COR-L47 (cell line): ENCODE measurements around the gene TMEM204.

Experiments
- DNase-seq: peaks from one replicate; lab custom pipeline; 2025; lab: John Stamatoyannopoulos, UW

The TMEM204 gene

GRCh38 chr16:1538804-1539520 lies 5.5 kb downstream of the TMEM204 start:
- no peak for DNase-seq

GRCh38 chr16:1539720-1540555 lies 6.5 kb downstream of the TMEM204 start:
- no peak for DNase-seq

- no peak for DNase-seq
Observed at GRCh38 chr16:1540556-1540855, 7.0 kb downstream of the TMEM204 start.

GRCh38 chr16:1541293-1542165 lies 8.1 kb downstream of the TMEM204 start:
- DNase-seq, result no peak

GRCh38 chr16:1542166-1542500 lies 8.7 kb downstream of the TMEM204 start:
- DNase-seq, result no peak

- DNase-seq, result no peak
Observed at GRCh38 chr16:1542533-1542932, 9.1 kb downstream of the TMEM204 start.

GRCh38 chr16:1543085-1543896 lies 9.8 kb downstream of the TMEM204 start:
- DNase-seq, result peak; percentile 13

- no peak for DNase-seq
Observed at GRCh38 chr16:1545044-1546040, 11.9 kb downstream of the TMEM204 start.

- no peak for DNase-seq
Observed at GRCh38 chr16:1546430-1546829, 13.0 kb downstream of the TMEM204 start.

- DNase-seq, result no peak
Observed at GRCh38 chr16:1548233-1548632, 14.8 kb downstream of the TMEM204 start.

GRCh38 chr16:1548727-1549126 lies 15.3 kb downstream of the TMEM204 start:
- no peak for DNase-seq

GRCh38 chr16:1550069-1550468 lies 16.6 kb downstream of the TMEM204 start:
- no peak for DNase-seq

- DNase-seq, result no peak
Observed at GRCh38 chr16:1550696-1551095, 17.2 kb downstream of the TMEM204 start.

- no peak for DNase-seq
Observed at GRCh38 chr16:1551166-1551565, 17.7 kb downstream of the TMEM204 start.

- no peak for DNase-seq
Observed at GRCh38 chr16:1552129-1552528, 18.7 kb downstream of the TMEM204 start.

GRCh38 chr16:1553946-1554825 lies 20.7 kb downstream of the TMEM204 start:
- no peak for DNase-seq

GRCh38 chr16:1554826-1555445 lies 21.5 kb downstream of the TMEM204 start:
- no peak for DNase-seq

- DNase-seq, result no peak
Observed at GRCh38 chr16:1556254-1556653, 22.8 kb downstream of the TMEM204 start.

GRCh38 chr16:1557074-1557473 lies 23.6 kb downstream of the TMEM204 start:
- DNase-seq, result no peak
